GM19328 (cell line): ENCODE measurements around the gene POM121L2.

ENCODE experiments used
- ATAC-seq: cut with Tn5 transposase; IDR thresholded peaks from one replicate; pipeline ENCODE4 v1.9.1; 2021; ENCODE audit warnings: mild to moderate bottlenecking, moderate library complexity; ENCODE audit not compliant: unreplicated experiment

Gene POM121L2

DNA sequence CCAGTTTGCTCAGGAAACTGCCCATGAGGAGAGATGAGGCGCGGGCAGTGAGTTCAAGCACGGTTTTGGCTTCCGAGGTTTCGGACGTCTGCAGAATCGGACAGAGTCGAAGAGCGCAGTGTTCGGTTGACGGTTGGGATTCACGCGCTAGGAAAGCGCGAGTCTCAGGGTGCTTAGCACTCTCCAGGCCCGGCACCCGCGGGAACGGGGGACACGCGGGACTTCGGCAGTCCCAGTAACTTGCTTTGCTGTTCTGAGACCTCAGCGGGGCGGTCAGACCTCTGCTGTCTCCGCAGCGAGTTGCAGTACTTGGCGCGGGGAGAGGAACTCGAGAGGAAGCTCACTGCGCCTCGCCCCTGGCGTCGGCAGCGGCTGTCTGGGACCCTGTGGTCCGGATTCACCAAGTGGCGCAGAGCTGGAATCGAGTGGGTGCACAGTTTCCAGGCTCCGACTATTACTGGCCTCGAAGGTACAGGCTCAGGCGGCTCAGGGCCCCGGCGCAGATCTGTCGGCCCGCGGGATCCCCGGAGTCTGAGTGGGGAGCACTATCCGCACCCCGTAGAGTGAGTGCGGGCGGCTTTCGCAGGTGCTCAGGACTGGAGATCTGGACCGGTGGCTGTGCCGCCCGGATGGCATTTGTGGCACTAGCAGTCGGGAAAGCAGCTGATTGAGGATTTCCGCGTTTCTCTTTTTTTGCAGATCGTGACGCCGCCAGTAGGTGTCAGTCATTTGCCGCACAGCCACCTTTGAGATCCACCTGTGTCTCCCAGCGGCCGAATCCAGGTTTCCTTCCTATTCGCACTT lies at the start of gene POM121L2:
Gene POM121L2, minus strand, starts transcription at position 128 of the 804 bp plus-strand sequence. Its CDS starts 103 bp downstream, at position 25.
- no peak for ATAC-seq

DNA sequence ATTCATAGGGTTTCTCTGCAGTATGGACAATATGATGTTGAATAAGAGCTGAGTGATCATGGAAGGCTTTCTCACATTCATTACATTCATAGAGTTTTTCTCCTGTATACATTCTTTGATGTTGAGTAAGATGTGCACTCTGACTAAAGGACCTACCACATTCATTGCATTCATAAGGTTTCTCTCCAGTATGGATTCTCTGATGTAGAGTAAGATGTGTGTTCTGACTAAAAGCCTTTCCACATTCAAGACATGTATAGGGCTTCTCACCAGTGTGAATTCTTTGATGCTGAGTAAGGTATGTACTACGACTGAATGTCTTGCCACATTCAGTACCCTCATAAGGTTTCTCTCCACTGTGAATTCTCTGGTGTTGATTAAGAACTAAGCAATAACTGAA lies 47.2 kb upstream of the POM121L2 start:
- no peak for ATAC-seq

DNA sequence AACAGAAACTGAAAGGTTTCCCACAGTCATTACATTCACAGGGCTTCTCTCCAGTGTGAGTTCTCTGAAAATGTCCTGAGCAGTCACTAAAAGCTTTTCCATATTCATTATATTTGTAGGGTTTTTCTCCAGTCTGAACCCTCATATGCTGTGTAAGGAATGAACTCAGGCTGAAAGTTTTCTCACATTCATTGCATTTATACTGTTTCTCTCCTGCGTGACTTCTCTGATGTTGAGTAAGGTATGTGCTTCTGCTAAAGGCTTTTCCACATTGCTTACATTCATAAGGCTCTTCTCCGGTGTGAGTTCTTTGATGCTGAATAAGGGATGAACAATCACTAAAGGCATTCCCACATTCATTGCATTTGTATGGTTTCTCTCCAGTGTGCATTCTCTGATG lies 46.7 kb upstream of the POM121L2 start:
- no peak for ATAC-seq

DNA sequence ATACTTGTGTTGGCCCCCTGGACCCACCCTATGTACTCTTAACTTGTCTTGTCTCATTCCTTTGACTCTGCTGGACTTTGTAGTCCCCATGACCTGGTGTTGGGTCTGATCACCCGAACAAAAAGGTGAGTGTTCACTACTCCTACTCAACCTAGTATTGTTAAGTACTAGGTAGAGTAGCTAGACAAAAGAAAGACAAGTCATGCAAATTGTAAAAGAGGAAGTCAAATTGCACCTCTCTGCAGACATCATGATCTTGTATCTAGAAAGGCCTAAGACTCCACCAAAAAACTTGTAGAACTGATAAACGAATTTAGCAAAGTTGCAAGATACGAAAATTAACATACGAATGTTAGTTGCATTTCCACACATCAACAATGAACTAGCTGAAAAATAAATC lies 40.8 kb upstream of the POM121L2 start:
- ATAC-seq: no peak

DNA sequence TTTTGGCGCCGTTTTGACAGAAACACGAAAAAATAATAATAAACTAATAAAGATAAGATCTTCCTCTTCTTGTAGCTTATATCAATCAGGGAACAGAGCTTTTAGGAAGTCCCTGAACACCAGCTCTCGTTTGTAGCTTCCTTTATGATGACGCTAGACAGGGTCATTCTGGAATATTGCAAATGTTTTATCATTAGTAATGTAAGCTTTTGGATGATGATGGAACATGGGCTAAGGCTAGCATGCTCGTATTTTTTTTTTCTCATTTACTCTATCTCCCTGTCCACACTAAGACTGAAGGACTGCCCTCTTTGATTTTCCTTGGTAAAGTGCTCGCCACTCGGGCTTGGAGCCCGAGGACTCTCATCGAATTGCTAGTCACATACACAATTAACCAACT lies 22.1 kb upstream of the POM121L2 start:
- ATAC-seq: no peak

DNA sequence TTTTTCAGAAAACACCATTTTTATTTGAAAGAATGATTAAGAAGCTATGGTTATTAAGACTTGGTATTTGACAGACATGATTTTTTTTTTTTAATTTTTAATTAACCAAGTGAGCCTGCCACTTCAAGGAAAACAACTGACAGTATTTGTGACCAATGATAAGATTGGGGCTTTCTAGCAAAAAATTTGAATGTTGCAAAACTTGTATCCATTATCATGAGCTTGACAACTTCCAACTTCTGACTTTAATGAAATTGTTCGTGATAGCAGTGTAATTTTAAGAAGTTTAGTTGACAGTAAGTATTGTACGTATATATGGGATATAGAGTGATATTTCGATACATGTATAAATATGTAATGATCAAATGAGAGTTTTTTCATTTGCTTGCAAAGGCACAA lies 21.6 kb upstream of the POM121L2 start:
- no peak for ATAC-seq

DNA sequence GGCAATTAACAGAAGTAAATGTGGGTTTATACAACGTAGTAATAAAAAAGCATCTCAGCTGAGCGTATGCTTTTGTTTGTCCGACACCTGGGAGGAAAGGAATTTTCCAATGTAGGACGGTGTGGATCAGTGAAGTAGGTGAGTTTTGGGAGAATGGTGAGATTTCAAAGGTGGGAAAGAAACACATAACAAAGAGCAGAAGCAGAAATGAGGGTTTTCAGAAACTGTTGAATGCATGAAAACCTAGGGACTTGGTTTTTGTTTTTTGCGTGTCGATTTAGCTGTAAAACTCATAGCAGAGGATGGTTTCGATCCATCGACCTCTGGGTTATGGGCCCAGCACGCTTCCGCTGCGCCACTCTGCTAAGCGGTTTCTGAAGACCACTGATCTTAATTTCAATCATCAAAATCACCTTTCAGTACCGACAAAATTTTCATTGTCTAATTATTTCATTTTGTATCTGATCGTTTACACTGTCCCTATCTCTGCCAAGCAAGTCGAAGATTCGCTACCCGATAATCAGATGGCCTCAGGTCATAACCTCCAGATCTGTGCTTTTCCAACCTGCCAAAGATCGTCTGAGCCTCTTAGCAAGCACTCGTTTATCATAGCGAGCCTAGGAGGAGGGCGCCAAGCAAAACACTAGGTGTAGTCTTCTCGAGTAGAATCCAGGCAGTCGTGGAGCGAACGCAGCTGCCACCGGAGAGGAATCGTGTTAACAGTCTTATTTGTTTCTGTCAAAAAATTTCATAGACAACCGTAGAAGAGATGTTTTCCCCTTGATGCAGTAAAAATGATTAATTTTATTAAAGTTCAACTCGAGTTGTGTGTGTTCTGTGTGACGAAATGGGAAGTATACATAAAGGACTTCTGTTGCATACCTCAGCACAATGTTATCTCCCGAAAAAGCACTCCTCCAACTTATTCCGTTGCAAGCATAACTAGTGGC lies 20.9 kb upstream of the POM121L2 start:
- no peak for ATAC-seq

DNA sequence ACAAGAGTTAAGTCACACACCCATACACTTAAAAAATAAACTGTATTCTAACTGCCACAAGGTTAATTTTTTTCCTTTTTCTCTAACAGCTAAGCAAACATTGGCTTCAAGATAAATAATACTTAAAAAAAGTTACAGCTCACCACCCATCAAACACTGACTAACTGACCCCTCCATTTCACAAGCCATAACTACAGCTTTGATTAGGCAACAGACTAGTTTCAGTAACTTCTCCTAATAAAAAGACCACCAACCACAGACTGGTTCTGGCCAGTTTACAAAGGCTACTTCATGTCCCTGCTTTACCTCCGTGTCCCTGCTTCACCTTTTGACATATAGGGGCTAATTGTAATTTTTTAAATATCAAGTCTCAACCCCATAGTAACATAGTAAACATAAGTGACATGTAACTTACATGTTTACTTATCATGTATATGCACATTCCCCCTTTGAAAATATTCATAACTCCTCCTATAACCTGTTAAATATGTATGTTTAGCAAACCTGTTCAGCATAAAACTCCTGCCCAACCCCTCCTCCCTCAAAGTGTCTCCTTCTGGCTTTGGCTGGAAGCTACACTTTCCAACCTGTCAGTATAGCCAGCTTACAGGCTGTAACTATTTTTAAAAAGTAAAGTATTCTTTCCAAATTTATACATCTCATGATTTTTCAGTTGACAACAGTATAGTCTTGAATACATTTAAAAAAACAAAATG lies 15.1 kb upstream of the POM121L2 start:
- no peak for ATAC-seq

DNA sequence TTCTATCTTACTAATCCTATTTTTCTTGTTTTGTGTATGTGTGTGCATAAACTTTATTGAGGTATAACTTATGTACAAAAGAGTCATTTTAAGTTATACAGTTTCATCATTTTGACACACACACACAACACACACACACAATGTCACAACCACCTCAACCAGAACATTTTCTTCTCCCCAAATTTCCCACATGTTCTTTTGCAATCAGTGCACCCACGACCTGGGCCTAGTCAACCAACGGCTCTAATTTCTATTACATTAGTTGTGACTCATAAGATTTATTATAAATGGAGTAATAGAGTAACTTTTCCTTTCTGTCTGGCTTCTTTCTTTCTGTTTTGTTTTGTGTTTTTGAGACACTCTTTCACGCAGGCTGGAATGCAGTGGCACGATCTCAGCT lies 9.8 kb upstream of the POM121L2 start:
- no peak for ATAC-seq

DNA sequence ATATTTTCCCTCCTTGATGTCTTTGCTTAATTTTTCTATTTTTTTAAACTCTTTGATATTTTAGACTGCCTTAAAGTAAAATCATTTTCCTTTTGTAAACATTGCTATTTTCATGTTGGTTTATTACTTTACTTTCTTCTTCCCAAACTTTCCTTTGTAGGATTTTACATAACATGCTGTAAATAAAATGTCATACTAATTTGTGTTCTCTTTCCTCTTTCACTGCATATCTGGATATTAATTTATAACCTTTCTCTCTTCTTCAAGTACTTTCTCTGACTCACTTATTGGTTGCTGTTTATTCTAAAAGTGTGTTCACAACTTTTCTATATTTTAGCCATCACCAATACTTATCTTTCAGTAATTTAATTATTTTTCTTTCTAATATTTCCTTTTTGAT lies 9.3 kb upstream of the POM121L2 start:
- ATAC-seq: no peak

DNA sequence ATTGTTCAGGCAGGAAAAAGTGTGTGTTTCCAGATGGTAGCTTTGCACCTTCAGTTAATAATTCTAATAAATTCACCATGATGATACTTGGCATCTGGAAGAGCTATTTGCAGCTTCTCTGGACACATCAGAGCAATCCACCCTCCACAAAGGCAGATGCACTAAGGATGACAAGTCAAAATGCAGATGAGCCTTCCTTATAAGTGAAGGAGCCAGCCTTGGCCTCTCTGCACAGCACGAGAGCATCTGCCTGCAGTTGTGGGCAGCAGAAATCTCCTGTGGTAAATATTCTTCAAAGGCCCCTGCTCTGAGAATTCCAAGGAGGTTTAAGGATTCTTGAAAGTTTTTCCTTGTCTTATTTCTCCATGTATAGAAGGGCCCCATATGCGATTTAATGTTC lies 6.9 kb upstream of the POM121L2 start:
- ATAC-seq: no peak

DNA sequence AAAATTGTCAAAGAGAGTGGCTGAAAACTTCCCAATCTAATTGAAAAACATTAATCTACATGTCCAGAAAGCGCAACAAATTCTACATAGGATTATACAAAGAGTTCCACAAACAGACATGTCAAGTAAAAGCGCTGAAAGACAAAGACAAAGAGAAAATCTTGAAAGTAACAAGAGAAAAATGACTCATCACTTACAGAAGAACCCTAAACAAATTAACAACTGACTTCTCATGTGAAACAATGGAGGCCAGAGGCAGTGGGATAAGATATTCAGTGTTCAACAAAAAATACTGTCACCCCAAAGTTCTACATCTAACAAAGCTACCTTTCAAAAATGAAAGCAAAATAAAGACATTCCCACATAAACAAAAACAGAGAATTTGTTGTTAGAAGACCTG lies 2.0 kb upstream of the POM121L2 start:
- ATAC-seq: no peak

DNA sequence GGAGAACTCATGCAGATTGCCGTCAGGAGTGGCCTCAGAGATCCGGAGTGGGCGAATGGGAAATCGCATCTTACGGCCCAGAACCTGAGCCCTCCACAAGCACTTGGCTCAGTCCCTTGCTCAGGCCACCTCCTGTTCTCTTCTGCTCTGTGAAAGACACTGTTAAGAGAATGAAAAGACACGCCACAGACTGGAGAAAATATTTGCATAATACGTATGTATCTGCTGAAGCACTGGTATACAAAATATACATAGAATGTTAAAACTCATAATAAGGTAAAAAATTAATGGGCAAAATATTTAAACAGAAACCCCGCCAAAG lies 838 bp upstream of the POM121L2 start:
- no peak for ATAC-seq

DNA sequence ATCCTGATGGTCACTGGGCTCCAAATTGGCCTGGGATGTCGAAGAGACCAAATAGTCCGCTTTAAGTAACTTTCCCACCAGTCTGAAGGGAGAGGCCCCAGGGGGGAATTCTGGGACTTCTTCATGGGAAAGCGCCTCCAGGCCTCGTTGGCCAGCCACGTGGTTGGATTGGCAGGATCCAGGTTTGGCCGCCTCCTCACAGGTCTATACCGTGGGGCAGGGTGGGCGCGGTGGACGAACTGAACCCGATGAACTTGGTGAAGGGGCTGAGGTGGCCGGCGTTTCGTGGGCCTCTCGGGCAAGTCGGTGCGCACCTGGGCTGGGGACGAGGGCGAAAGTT lies 297 bp downstream of the POM121L2 start:
- ATAC-seq: no peak

DNA sequence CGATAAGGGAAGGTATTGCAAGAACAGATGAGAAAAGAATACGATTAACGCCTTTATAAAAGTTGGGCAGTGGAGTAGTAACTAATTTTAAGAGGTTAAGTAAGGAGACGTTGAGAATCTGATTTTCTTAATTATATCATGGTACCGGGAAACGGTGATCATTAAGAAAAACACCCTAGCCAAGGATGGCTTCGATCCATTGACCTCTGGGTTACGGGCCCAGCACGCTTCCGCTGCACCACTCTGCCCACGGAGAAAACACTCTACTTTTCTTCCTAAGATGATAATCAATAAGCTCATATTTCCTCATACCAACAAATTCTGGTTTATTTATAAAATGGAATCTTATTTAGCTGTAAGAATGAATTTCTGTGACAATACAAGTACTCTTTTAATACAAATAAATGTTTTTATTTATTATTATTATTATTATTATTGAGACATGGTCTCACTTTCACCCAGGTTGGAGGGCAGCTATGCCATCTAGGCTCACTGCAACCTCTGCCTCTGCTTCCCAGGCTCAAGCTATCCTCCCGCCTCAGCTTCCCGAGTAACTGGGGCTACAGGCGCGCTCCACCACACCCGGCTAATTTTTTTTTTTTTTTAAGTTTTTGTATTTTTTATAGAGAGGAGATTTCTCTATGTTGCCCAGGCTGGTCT lies 8.3 kb downstream of the POM121L2 start:
- ATAC-seq: no peak

DNA sequence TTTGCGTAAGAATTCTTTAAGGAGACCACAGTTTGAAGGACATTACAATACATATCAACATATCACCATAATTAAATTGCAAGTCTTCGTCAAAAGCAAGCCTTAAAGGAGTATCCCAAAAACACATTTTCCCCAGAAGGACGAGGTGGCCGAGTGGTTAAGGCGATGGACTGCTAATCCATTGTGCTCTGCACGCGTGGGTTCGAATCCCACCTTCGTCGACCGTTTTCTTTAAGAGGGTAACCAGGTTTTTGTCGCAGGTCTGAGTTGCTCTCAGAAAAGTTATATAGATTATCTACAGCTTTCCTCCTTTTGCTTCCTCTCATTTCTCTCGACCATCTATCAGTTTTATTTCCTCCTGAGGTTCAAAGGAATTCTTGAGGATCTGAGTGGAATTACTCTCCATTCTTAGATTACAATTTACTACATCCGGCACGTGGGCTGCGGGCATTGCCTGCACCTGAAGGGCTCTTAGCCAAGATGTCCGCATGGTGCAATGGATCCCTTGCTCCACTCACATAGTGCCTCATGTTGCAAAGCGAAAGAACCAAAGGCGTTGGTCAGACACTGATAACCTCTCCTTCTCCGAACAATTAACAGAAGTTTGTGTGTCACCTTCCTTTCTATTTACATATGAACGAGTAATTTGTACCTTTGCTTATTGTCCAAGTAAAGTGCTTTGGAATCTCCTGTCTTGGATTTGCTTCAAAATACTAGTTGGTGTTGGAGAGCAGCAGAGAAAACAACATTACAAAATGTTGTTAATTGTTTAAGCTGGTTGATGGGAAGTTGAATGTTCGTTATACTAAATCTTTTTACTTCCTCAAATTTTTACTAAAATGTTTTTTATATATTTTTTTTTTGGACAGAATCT lies 14.0 kb downstream of the POM121L2 start:
- no peak for ATAC-seq

DNA sequence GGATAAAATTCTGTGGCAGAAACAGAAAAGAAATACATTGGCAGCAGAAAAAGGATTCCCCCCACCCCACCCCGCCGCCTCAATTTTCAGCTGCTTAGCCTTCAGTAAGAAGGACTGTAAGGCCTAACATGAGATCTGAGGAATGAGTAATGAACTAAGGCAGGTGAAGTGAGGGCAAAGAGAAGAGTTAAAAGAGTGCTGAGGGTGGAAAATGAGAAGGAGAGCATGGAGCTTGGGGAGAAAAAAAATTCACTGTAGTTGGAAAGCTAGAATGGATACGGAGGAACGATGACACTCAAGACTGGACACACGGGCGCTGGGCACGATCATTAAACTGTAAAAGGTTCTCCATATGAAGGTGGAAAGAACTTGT lies 14.6 kb downstream of the POM121L2 start:
- no peak for ATAC-seq

DNA sequence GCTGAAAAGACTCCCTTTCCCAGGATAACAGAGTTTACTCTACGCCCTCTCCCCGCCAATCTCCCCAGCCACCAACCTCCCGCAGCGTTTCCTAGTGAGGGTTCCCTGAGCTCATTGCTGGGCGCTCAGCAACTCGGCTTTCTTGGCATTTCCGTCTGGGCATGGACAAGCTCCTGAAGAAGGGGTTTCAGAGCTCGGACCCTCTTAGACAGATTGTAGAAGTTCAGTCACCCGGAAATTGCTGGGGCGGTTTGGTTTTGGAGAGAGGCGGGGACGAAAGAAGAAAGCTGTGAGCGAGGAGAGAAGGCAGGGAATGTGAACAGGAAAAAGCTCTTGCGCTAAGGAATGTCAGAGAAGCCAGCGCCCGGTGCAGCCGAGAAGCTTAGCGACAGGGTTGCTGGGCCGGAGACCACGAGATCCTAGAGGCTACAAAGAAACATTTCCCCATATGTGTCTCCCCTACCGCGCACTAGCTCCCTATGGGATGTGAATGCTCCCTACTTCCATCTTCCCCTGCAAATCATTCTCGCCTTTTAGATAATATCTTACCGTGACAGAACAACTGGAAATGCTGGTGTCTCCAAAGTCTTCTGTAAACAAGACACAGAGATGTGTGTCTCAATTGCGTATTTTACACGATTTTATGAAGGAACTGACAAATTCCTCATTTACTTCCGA lies 15.8 kb downstream of the POM121L2 start:
- no peak for ATAC-seq

DNA sequence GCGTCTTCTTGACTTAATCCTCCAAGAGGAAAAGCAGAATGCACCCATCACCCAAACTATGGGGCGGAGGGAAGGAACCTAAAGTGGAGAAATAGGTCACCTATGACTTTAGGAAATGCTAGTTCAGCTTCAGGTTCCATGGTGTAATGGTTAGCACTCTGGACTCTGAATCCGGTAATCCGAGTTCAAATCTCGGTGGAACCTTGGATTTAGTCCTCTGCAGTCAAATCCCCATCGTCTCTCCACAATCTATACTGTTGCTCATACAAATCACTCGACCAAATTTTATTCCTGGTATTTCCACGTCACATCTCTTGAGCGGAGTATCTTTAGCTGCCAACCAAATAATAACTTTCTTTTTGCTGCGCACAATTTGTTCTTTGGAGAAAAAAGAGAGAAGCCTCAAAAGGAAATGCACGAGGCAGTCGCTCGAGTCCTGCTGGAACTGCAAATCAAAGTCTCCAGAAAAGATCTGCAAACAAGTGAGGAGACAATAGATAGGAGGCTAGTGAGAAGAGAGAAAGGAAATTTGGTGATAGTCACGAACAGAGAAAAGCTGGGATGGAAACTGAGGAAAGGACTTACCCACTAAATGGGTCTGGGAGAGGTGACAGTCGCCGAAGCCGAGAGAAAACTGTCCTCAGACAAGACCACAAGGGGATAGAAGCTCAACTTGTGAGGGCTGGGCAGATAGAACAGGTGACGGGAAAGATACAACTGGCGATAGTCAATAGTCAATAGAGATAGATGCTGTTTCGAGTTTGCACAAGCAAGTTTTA lies 16.6 kb downstream of the POM121L2 start:
- no peak for ATAC-seq
